ENCODE measurements around the gene RHOXF2.
"Not testable (repeated sequence)": the region's sequence is repeated elsewhere in the genome, so short reads cannot be mapped to it uniquely, and the experiment has no call there.

The RHOXF2 gene

GRCh38 chrX:120158313-120158712 is at the start of gene RHOXF2:
TSS of gene RHOXF2 (plus strand) at chrX:120158613. CDS start at chrX:120158751, 138 bp downstream.
- not testable (repeated sequence) for DNase-seq

GRCh38 chrX:120109378-120109777 is 49.0 kb upstream of the RHOXF2 start:
- DNase-seq = no peak

- DNase-seq = no peak
Observed at GRCh38 chrX:120111611-120112010, 46.8 kb upstream of the RHOXF2 start.

- DNase-seq = no peak
Observed at GRCh38 chrX:120115438-120115963, 42.9 kb upstream of the RHOXF2 start, which contains the start of gene RHOXF1. TSS of gene RHOXF1 (minus strand) at chrX:120115913. CDS start at chrX:120115862, 51 bp downstream.

- no peak for DNase-seq
Observed at GRCh38 chrX:120120223-120120622, 38.2 kb upstream of the RHOXF2 start.

- no peak for DNase-seq
Observed at GRCh38 chrX:120125444-120125843, 33.0 kb upstream of the RHOXF2 start.

- DNase-seq = not testable (repeated sequence)
Observed at GRCh38 chrX:120128306-120128846, 30.0 kb upstream of the RHOXF2 start.

GRCh38 chrX:120136128-120136527 is 22.3 kb upstream of the RHOXF2 start:
- no peak for DNase-seq

GRCh38 chrX:120136840-120137239 is 21.6 kb upstream of the RHOXF2 start:
- DNase-seq = no peak

GRCh38 chrX:120137439-120137838 is 21.0 kb upstream of the RHOXF2 start:
- DNase-seq = no peak

GRCh38 chrX:120140293-120140981 is 18.0 kb upstream of the RHOXF2 start:
- DNase-seq = no peak

- DNase-seq = no peak
Observed at GRCh38 chrX:120144178-120144844, 14.1 kb upstream of the RHOXF2 start.

GRCh38 chrX:120145295-120145925 is 13.0 kb upstream of the RHOXF2 start:
- DNase-seq = no peak

GRCh38 chrX:120146323-120146722 is 12.1 kb upstream of the RHOXF2 start:
- DNase-seq = not testable (repeated sequence)

- DNase-seq = no peak
Observed at GRCh38 chrX:120147537-120147936, 10.9 kb upstream of the RHOXF2 start.

GRCh38 chrX:120150109-120150744 is 8.2 kb upstream of the RHOXF2 start:
- not testable (repeated sequence) for DNase-seq

GRCh38 chrX:120159086-120159485 is 673 bp downstream of the RHOXF2 start:
- DNase-seq = not testable (repeated sequence)

GRCh38 chrX:120193254-120193653 is 34.8 kb downstream of the RHOXF2 start:
- not testable (repeated sequence) for DNase-seq

GRCh38 chrX:120193720-120194119 is 35.3 kb downstream of the RHOXF2 start:
- DNase-seq = not testable (repeated sequence)

GRCh38 chrX:120195786-120196185 is 37.4 kb downstream of the RHOXF2 start:
- DNase-seq = not testable (repeated sequence)

- not testable (repeated sequence) for DNase-seq
Observed at GRCh38 chrX:120196626-120197283, 38.3 kb downstream of the RHOXF2 start.

GRCh38 chrX:120200851-120201250 is 42.4 kb downstream of the RHOXF2 start:
- no peak for DNase-seq
